ENCODE data around the gene SIK2.
"Not testable (repeated sequence)": the region's sequence is repeated elsewhere in the genome, so short reads cannot be mapped to it uniquely, and the experiment has no call there.

The SIK2 gene

DNA sequence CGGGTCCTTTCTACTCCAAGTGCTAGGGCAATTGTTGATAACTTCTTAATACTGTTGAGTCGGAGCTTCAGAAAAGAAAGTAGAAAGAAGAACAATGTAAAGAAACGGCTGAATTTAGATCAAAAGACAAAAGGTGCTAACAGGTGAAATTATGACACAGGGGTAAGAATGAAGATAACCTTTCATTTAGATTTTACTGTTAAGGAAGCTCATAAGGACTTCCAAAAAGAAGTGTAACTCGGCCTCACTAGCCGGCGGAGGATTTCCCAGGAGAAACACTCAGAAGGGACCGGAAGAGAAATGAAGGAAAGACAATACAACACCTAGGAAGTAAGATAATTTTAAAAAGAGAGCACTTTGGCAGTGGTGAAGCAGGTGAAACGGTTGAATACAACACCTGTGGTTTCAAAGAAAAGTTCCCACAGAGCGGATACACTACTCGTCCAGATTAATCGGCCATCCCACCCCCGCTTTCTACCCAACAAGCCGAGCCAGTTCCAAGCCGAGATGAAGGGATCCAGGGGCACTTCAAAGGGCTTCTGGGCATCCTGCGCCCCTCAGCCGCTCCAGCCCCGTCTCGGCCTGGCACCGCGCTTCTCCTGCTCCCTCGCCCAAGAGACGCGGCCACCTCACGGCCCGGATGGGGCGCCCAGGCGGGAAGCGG is 163.2 kb downstream of the SIK2 start:
- DNase-seq: no peak

DNA sequence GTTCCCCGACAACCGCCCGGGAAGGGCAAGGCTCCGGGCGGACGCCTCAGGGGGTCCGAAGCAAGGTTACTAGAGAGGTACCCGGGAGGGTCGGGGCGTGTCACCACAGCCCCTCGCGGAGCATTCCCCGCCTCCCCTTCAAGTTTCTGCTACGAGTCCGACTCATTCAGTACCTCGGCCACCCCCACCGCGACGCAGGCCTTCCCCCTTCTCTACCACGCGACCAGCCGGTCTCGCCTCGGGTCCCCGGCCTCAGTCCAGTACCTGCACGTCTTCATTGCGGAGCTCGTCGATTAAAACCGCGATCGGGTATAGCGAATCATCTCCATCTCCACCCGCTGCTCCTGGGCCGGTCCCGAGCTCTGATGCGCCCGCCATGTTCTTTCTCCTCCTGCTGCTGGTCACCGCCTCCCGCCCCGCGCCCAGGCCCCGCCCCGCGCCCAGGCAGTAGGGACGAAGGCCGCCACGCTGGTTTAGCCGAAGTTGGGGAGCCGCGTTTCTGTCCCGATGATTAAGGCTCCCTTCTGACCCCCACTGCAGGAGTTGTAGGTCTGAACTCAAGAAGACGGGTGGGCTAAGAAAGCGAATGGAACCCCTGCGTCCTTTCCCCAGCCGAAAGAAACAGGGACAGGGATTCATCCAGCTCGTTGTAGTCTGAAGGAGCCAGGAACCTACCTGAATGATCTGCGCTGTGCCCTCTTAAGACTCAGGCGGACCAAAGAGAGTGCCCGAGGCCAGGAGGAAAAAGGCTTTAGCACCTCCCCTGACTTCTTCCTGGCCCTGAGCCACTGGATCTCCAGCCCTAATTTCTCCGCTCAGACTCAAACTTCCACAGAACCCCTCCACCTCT is 164.0 kb downstream of the SIK2 start, which contains the start of gene PPP2R1B:
Gene PPP2R1B, minus strand, starts transcription at position 406 of the 850 bp plus-strand sequence. Its CDS starts 28 bp downstream, at position 378.
- peak; percentile 90 for DNase-seq

DNA sequence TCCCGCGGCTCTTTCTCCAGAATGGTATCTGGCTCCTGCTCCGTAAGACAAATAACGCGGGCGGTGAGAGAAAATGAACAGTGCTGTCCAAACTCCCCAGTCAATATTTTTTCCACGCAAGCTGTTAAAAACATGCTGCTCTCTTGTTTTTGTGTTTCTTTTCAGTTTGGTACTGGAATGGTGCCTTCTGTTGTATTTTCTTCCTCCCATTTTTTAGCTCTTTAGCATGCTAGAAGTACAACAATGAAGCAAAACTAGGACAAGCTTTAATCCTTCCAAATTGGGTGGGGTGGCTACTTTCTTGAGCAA is 164.5 kb downstream of the SIK2 start:
- DNase-seq: no peak

DNA sequence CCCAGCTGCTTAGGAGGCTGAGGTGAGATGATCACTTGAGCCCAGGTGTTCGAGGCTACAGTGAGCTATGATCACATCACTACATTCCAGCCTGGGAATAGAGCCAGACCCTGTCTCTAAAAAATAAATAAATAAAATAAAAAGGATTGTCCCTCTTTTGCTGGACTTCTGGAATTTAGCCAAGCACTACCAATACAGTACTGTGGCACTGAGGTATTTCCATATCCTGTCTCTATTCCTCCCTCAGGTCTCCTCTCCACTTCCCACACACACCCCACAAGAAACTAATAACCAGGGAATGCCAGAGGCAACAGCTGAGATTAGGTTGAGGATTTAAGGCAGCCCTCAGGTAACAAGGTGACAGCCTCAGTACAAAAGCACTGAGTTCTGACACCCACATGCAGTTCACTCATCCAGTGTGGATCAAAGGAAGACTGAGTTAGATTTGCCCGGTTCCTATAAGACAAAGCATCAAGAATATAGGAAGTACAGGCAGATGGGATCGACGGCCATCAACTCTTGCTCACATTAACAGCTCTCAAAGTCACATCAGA is 168.4 kb downstream of the SIK2 start:
- no peak for DNase-seq

DNA sequence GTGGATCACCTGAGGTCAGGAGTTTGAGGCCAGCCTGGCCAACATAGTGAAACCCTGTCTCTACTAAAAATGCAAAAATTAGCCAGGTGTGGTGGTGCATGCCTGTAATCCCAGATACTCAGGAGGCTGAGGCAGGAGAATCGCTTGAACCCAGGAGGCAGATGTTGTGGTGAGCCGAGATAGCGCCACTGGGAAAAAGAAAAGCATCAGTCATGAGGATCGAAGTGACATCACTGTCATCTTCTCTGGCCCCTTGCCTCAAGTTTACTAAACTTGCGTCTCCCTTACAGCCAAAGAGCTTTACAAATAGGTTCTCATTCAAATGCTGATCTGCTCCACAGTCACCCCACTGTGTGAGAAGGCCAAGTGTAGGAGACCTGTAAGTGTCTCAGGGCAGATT is 169.0 kb downstream of the SIK2 start:
- not testable (repeated sequence) for DNase-seq

DNA sequence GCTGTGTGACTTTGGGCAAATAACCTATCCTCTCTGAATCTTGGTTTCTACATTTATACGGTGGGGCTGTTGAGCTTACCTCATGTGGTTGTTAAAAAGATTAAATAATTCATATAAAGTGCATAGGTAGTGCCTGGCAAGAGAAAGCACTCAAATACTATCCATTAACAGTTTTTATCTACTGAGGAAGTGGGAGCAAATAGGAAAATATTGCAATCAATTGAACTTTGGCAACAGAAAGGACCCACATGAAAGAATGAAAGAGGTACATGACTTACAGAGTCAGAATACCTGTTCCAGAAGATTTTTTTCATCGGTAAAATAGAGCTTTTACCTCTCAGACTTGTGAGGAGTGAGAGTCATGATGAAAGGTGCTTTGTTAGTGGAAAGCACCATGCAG is 170.3 kb downstream of the SIK2 start:
- no peak for DNase-seq

DNA sequence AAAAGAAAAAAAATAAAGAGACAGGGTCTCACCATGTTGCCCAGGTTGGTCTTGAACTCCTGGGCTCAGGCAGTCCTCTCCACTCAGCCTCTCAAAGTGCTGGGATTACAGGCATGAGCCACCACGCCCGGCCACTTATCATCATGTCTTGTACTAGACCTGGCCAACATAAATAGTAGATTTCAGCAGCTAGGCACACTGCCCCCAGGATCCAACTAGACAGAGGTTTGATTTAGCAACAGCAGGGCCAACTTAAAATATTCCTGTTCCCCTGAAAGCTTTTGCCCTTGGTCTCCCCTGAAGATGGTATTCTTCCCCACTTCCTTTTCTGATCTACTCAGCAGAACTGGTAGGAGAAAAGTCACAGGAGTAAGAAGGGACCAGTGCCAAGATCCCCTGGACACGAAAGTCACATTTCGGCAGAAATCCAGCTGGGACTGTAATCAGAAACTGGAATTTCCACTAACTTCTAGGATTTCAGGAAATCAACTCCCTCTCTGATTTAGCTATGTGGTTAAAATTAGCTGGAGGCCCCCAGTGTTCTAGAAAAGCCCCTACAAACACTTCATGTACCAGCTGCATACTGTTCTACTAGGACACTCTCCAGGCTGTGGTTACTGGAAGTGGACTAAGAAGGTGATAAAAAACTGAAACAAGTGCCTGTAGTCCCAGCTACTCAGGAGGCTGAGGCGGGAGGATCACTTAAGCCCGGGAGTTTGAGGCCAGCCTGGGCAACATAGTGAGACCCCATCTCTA is 172.9 kb downstream of the SIK2 start:
- no peak for DNase-seq

DNA sequence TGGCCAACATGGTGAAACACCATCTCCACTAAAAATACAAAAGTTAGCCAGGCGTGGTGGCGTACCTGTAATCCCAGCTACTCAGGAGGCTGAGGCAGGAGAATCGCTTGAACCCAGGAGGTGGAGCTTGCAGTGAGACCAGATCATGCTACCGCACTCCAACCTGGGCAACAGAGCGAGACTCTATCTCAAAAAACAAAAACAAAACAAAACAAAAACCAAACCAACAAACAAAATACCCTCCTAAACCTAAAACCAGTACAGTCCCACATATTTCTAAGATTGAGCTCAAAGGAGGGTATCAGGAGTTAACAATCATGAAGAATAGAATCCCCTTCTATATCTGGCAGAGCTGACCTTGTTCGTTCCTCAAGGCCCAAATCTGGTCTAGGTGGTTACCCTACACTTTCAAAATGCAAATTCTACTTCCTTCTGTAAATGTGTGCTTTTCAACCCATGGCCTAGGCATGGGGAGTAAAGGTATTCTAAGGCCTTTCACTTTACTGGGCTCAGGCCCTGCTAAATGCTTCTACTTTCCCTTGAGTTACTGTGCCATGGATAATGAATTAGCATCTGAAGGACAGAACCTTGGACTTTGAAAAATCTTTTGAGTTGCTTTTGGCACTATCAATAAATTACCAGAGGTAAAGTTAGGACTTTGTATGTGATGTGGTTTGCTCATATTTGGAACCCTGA is 174.3 kb downstream of the SIK2 start:
- DNase-seq: no peak

DNA sequence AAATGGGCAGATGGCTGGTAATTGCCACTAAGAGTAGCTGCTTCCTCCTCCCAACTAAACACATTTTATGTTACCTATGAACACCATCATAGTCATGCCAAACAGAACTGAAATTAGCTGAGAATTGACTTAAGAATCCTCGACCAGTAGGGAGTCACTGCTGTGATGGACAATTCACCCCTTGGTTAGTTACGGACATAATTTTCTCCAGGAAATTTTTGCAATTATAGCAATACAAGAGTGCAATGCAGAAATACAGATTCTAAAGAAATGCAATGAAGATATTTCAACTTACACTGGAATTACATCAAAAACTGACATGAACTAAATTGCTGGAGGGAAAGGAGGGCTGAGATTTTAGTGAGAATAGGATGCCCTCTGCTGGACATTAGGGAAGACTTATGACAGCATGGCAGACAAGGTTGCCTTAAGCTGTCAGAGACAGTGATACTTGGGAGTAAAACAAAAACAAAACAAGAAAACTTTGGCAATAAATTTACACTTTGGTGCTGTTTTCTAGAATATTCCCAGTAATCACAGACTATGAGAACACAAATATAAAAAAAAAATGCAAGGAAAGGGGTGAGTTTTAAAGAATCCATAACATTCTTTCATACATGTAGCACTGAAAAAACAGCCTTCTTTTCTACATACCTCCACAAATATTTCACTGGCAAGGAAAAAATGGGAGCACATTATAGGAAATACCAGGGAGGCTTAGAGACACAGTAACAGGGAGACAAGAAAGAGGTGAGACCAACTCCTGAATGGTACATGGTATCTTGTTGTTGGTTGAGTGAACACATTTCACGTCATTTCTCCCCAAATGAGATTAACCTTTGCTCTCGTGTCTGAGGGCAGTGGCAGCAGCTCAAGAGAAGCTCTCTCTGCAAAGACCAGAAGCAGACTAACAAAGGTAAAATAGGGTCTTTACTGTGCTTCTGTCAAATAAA is 175.1 kb downstream of the SIK2 start:
- no peak for DNase-seq

DNA sequence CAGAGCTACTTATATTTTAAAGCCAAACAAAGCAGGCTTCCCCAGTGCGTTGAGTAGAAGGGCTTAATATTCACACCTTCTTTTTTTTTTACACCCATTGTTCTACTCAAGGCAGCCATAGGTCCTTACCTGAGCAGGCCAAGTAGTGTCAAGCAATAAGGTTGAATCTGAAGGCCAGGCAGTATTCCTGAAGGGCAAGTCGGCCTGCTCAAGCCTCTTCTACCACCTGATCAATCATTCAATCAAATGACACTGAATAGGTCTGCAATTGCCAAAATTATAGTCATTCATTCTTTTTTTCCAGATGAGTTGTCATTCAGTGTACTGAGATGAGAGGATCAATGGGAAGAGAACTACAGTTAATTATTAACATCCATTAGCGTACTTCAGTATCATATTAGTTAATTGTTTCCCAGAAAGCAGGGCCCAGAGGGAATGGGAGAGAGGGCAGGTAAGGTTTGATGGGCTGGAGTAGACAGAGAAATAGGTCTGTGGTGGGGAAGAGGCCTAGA is 175.9 kb downstream of the SIK2 start:
- DNase-seq: no peak

DNA sequence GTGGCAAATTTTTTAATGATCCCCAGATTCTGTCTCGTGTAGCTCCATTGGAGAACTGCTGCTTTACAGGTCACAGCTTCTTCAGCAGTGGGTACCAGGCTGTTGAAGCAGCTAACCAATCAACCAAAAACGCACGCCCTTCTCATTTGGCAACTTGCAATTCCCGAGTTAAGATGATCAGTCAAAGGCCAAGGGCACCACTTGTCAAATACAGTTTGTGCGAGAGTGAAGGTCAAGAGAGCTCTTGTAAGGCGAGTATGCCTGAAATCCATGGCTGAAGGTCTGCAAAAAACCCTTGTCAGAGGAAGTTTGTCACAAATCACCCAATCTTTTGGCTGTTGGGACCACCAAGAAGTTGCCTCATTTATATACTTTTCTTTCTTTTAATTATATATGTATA is 176.9 kb downstream of the SIK2 start:
- no peak for DNase-seq
